Left hindlimb (tissue), 1 donor: ENCODE data around the gene SEPTIN2.
"Not testable (repeated sequence)": the region's sequence is repeated elsewhere in the genome, so short reads cannot be mapped to it uniquely, and the experiment has no call there.

ENCODE experiments used
- DNase-seq: peaks from one replicate; pipeline ENCODE4 v3.0.0-alpha.2; 2018

The SEPTIN2 gene

DNA sequence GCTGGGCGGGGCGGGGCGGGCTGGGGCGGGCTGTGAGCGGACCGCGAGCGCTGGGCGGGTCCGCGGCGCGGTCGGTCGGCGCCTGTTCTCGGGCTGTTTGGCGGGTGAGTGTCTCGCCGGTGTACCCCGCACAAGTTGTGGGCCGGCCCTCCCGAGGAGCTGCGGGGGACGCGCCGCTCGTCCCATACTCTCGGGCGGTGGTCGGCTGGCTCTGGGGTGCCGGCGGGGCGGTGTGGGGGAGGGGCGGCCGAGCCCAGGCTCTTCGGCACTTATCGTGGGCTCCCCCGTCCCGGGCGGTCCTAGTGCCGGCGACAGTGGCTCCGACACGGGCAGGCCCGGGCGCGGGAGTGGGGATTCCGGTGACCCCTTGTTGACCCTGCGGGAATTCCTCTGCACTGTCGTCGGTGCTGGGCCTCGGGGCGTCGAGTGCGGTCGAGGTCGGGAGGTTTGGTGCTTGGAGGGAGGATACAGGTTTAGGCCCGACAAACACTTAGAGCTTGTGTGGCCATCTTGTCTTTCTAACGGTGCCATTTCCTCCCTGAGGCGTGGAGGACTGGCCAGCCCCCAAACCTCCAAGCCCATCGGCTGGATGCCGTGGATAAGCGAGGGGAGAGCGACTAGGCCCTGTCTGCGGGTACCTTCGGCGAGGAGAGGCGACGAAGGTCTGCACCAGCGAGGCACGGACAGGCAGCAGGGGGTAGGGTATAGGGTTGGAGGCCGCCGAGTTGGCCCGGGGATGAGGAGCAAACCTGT lies at the start of gene SEPTIN2:
Gene SEPTIN2, plus strand, starts transcription at position 47 of the 753 bp plus-strand sequence. CDS start 8,308 bp downstream, outside the sequence.
- DNase-seq: peak; percentile 90

DNA sequence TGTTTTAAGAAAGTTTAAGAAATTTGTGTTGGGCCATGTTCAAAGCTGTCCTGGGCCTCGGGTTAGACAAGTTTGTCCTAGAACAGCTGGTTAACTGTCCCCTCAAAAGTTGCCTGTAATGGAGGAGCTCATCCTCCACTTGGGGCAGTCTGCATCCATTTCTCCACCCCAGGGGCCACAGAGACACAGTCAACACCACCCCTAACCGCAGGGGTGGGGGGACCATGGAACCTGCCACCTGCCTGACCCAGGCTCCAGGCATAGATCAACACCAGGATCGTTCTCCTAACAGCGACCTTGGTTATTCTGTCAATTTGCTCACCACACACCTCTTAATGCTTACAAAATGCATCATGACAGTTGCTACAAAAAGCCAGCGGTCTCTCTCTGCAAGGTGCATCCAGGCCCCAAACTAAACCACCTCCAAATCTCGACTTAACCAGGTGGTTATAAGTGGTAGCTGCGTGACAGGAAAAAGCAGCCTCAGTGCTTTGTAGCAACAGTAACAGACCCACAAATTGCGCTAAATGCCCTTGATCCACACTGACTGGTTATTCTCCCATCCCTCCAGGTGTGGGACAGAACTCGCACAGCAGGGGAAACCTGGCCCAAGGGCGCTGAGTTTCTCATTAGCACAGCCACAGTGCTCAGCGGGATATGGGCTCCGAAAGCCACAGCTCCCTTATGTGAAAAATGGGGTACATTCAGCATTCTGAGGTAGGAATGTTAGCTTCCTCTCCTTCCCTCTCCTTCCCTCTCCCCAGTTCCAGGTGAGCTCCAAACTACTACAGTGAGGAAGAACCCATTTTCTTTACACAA lies 48.3 kb upstream of the SEPTIN2 start:
- no peak for DNase-seq

DNA sequence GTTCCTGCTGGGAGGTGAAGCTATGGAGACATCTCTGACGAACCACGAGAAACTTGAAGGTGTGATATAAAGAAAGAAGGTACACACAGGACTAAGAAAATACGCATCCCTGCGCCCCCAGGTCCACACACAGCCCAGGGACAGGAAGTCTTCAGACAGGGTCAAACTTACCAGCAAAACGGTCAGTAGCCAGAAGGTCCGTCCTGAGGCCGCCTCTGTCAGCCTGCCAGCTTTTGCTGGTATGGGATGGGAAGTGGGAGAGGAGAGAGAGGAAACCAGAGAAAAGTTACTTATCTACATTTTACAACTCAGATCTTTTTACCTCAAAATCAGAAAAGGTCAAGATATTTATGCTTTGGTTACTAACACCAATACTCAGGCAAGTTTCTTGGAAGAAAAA lies 47.4 kb upstream of the SEPTIN2 start:
- no peak for DNase-seq

DNA sequence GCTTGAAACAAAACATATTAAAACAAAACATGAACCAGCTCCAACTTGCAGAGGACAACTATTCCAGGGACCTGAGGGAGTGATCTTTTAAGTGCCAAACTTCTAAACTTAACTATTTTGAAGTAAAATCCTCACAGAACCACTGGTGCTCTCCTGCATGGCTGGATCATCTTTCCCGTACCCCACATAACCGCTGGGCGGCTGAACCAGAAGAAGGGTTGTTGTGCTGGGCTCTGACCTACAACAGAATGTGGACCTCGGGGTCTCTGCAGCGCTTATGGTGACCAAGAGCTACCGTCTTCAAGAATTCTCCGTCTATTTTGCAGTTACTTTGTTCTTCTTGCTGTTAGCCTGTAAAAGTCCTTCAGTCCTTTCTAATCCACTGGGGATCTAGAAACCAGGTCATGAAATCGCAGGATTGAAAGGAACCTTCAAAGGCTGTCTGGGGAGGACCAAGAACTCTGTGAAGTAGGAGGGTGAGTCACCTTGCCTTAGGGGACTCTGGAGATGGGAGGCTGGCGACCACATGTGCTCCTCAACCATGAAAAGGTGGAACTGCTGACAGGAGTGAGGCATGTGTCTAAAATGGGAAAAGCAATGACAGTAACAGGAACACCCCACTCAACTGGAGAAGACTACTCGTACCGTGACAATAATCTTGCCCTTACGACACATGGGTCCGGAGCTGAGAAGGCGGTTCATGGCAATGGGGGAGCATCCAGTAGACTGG lies 46.8 kb upstream of the SEPTIN2 start:
- DNase-seq: no peak

DNA sequence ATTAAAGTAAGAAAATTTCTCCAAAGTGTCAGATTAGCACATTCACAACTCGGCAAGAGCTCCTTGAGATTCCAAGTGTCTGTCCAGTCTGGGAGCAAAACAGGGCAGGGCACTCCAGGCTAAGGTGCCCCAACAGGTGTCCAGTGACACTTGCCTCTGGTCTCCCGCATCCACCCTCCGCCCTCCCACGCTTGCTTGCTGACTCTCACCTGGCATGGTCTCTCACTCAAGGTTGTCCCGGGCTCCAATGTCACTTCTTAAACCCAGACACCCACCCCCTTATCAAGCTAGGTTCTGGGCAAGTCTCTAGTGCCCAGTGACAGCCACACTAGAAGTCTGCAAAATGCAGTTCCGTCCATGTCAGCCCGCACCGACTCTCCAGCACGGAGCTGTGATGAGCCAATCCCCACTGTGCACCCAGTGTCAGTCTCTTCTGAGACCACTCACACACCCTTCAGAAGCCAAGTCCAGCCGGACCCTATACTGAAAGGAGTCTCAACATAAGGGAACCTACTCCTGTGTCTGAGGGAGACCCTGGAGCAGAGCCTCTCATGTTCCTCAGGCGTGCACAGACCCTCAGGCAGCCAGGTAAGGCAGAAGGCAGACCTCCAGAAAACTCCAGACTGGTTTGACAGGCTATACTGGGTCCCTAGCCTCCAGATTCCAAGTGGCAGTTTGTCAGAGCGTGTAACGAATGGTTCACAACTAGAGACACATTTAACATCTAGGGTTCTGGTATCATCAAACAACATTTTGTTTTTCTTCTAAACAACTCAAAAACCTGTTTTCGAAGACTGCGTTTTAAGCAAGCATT lies 45.8 kb upstream of the SEPTIN2 start:
- DNase-seq: no peak

DNA sequence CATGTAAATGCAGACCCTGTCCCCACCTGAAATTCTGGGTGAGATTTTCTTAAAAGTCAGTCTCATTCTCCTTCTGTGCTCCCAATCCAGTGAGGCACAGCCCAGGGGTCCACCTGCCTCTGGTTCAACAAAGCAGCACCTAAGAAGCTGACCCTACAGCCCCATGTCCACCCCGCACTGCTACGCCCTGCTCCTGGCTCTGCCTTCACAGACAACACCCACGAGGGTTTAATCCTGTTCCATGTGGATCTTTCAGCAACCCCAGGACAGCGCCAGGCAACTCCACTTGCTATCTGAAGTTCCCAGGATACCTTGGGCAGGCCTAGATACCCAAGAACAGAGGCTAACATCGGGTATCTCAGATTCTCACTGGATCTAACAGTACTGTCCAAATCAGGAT lies 45.2 kb upstream of the SEPTIN2 start:
- DNase-seq: no peak

DNA sequence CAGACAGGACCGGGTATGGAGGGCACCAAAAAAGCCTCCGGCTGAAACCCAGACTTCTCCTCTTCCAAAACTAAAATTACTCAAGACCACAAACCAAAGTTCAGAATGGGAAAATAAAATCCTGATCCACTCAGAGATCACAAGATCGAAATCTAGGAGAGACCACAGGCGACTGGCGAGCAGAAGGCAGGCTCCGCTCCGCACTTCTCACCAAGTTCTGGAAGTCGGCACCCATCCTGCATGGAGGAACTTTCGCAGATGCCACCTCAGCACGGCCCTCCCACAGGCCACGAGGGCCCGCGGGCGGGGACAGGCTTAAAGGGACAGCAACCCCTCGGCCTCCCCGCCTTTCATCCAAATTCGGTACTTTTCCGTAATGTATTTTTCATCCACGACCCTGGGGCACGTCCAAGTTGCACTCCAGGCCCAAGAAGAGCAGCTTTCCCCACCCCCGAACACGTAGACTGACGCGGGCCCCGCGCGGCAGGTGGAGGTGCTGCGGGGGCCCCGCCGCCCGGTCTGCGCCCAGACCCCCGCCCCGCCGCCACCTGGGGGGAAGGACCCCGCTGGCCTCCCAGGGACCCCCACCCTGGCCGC lies 43.9 kb upstream of the SEPTIN2 start:
- peak; percentile 90 for DNase-seq

DNA sequence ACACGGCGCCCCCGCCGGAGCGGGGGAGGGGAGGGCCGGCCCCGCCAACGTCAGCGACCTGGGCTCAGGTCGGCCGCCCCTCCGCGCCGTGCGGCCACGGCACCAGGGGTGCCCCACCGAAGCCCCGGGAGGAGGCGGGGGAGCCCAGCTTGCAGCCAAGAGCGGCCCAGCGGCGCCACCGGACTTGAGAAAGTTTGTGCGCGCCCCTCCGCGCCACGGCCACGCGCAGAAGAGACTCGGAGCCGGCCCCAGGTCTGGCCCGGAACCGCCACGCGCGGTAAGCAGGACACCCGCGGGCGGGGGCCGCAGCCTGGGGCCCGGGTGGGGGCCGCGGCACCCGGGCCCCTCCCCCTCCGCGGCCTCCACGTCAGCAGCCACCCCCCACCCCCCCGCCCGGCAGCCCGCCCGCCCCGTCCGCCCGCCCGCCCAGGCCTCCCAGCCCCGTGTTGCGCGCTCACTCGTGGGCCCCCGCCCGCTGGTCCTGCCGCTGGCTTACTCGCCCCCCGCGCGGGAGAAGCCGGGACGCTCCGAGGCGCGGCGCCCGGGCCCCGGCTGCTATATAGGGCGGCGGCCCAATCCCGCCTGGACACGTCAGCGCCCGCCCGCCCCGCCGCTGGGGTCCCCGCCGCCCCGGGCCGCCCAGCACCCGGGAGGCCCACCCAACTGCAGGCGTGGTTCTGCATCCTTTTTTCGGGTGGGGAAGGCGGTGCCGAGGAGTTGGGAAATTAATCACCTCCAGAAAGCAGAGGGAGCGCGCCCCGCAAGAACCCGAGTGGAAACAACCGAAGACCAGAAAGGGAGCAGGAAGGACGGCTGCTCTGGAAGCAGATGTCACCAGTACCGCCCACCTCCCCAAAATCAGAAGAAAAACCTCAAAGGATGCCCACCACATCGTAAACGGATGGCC lies 43.2 kb upstream of the SEPTIN2 start:
- DNase-seq: peak; percentile 87

DNA sequence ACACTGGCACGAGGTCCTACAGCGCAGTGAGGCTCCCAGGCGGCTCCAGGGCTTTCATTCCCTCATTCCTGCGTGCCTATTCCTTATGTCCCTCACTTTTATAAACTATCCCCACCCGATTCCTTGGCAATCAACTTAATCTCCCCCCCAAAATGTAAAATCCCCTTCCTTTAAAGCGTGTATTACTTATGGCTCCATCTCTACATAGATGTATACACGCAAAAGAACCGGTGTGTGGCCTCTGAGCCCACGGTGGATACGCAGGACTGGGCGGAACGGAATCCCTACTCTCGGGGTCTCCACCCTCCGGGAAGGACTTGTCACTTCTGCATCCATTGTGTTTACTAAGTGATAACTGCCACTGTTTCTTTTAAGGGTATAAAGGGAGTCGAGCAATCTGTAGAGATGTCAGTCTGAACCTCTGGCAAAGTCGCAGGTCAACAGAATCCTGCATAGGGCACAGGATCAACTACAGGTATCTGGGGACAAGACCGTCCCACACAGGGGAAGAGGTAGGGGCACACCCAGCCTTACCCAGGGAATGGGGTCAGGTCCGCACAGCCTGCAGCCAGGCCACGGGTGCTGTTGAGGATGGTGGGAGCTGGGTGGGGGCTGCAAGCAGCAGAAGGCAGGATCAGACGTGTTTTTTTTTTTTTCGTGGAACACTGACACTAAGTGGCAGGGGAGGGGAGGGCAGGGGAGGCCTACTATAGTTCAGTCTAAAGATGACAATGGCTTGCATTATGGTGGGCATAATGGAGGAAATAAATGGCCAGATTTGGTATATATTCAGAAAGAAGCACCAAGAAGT lies 42.3 kb upstream of the SEPTIN2 start:
- no peak for DNase-seq

DNA sequence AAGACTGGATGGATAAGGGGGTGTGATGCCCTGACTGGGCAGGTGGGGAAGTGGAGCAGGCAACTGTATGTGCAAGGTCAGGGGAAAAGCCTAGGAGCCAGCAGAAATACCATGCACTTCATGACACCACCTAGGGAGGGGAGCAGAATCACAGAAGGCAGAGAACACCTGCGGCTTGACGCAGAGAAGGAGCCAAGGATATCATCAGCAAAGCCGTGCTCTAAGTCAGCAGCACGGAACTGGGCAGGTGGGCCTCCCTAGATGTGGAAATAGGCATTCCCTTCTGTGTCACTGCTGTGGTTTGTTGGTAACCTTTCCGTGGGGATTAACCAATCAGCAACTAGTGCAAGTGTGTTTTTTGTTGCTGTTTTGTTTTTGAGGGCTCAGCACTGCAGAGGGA lies 41.6 kb upstream of the SEPTIN2 start:
- DNase-seq: no peak

DNA sequence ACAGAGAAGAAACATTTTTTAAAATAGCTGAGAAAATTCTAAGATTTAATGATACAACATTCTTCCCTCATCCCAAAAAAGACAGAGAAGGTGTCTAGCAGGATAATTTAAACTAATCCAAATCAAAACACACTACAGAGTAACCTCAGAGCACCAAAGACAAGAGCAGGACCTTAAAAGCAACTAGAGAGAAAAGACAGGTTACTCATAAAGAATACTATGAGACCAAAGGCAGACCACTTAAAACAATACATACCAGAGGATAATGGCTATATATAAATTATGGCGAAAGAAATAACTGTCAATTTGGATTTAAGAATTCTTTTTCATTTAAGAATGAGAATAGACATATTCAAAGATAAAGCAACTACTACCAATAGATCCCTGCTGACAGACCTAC lies 40.2 kb upstream of the SEPTIN2 start:
- no peak for DNase-seq

DNA sequence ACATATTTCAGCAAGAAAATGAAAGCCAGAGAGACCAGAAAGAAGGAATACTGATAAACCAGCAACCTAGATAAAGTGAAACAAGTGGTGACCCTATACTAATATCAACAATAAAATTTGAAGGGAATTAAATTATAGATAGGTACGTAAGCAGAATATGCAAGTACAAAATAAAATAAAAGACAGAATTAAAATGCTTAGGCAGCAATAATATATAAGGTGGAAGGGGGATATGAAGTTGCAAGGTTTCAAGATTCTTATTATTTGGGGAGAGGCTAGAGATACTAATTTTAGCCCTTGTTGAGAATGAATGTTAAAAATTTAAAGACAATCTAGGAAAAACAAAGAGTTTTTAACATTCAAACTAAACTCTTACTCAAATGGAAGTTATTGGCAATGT lies 39.8 kb upstream of the SEPTIN2 start:
- DNase-seq: no peak

DNA sequence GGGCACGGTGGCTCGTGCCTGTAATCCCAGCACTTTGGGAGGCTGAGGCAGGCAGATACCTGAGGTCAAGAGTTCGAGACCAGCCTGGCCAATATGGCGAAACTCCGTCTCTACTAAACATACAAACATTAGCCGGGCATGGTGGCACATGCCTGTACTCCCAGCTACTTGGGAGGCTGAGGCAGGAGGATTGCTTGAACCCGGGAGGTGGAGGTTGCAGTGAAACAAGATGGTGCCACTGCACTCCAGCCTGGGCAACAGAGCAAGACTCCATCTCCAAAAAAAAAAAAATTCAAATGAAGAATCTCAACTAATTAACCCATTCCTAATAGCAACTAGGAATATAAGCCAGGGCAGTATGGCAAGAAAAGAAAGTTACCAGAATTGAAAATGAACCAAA lies 37.4 kb upstream of the SEPTIN2 start:
- not testable (repeated sequence) for DNase-seq

DNA sequence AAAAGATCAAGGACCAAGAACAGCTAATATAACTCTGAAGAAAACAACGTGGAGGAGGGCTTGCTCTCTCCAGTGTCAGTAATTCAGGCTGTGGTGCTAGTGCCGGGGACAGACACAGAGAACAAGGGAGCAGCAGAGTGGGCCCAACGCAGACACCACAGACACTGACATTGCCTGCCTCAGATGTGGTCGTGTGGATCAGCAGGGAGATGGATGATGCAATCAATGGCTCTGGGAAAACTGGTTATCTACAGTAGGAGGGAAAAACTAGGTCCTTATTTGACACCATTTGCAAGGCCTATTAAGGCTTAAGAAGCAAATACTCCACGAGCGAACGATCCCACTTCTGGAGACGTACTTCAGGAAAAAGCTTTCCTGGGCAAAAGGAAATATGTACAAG lies 36.3 kb upstream of the SEPTIN2 start:
- DNase-seq: no peak

DNA sequence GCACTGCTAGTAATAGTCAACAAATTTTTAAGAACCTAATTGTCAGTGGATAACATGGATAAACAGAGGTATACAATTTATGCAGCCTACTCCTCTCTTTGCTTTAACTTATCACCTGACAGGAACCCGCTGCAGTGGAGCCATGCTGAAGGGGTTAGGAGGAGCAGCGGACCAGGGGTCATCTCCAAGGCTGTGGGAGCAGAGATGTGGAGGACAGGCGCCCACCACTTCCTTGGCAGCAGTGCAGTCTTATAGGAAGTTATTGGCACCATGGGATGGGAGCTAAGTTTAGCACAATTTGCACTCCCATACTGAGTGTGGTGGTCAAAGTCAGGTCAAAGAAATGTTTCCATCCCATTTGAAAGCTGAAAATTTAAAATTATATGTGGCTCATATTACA lies 35.9 kb upstream of the SEPTIN2 start:
- no peak for DNase-seq

DNA sequence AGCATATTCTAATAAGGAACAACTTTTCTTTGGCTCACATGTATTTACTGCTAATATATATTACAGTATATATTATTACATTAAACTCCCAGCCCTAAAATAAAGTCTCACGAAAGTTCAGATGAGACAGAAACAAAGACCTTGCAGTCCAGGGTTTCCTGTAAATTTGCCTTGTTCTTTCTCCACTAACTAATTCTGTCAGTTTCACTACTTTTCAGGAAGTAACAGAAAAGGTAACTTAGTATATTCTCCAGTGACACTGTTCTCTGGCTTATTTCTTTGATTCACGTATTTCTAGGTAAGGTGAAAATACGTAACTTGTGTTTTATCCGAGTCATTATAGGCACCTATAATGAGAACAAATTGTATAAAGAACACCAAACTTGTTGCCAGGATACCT lies 35.4 kb upstream of the SEPTIN2 start:
- no peak for DNase-seq

DNA sequence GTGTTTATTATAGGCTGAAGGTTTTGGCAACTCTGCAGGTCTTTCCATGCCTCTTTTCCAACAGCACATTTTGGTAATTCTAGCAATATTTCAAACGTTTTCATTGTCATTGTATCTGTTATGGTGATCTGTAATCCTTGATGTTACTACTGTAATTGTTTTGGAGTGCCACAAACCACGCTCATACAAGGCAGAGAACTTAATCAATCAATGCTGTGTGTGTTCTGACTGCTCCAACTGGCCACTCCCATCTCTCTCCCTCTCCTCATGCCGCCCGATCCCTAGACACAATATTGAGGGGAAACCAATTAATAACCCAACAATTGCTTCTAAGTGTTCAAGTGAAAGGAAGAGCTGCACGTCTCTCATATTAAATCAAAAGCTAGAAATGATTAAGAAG lies 33.2 kb upstream of the SEPTIN2 start:
- DNase-seq: no peak

DNA sequence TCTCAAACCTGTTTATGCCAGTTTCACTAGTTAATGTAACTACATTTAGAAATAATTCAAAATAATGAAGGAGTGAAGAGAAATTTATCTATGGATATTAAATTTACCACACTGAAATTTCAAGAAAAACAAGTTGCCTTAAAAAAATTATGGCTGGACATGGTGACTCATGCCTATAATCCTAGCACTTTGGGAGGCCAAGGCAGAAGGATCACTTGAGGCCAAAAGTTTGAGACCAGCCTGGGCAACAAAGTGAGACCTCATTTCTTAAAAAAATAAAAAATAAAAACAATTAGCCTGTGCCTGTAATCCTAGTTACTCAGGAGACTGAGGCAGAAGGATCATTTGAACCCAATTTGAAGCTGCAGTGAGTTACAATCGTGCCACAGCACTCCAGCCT lies 30.1 kb upstream of the SEPTIN2 start:
- no peak for DNase-seq

DNA sequence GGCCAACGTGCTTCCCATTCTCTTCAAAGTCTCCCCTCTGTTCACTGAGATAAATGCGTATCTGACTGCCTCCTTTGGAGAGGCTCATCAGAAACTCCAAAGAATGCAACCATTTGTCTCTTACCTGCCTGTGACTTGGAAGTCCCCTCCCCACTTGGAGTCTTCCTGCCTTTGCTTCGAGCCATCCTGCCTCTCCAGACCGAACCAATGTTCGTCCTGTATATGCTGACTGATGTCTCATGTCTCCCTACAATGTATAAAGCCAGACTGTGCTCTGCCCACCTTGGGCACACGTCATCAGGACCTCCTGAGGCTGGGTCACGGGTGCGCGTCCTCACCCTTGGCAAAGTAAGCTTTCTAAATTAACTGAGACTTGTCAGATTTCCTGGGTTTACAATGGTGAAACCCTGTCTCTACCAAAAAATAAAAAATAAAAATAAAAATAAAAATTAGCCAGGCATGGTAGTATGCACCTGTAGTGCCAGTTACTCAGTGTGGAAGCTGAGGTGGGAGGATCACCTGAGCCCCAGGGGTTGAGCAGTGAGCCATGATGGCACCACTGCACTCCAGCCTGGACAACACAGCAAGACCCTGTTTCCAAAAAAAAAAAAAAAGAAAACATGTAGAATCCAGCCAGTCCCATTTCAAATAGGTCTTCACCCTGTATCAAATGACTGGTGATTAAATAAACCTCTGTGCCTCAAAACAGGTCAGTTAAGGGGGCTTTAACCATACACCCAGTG lies 29.2 kb upstream of the SEPTIN2 start:
- DNase-seq: no peak
